Small intestine (tissue), 7 donors: ENCODE data around the gene ZNF432. TPM values are rescaled to one million over a fixed set of nuclear protein-coding genes. Genes with fewer than 3 reads are reported as not detected.
"Not testable (repeated sequence)": the region's sequence is repeated elsewhere in the genome, so short reads cannot be mapped to it uniquely, and the experiment has no call there.

ENCODE experiments used
- DNase-seq, 2 donors: peaks; one replicate each; pipeline versions ENCODE4 v3.0.0 to v3.0.0-alpha.2; 2013
- FAIRE-seq: peaks from 2 replicates; lab custom pipeline; 2012; peaks lifted over from hg19 to GRCh38; lab: Jason Lieb, UNC
- H3K27ac ChIP-seq, 3 donors: one replicate each; pipeline ENCODE4 v1.5.1; 2013; ENCODE audit warnings: low read length in 2 of 3, mild to moderate bottlenecking in 2 of 3, control low read depth in 1 of 3, inconsistent platforms in 1 of 3, low read depth in 1 of 3, moderate library complexity in 1 of 3
- H3K27me3 ChIP-seq, 3 donors: one replicate each; pipeline ENCODE4 v1.6.1; 2013; ENCODE audit warnings: low read length in 3 of 3, inconsistent platforms in 1 of 3; ENCODE audit not compliant: control insufficient read depth in 3 of 3, insufficient read depth in 3 of 3
- H3K36me3 ChIP-seq, 3 donors: one replicate each; pipeline ENCODE4 v1.6.1; 2013; ENCODE audit warnings: low read length in 3 of 3, inconsistent platforms in 1 of 3, low read depth in 1 of 3, mild to moderate bottlenecking in 1 of 3, moderate library complexity in 1 of 3; ENCODE audit not compliant: control insufficient read depth in 3 of 3, insufficient read depth in 2 of 3
- H3K4me1 ChIP-seq, 3 donors: one replicate each; pipeline ENCODE4 v1.6.1; 2013; ENCODE audit warnings: low read length in 2 of 3, inconsistent platforms in 1 of 3, low read depth in 1 of 3, mild to moderate bottlenecking in 1 of 3, moderate library complexity in 1 of 3; ENCODE audit not compliant: control insufficient read depth in 3 of 3, insufficient read depth in 2 of 3
- H3K4me3 ChIP-seq, 3 donors: one replicate each; pipeline ENCODE4 v1.5.1; 2013; ENCODE audit warnings: low read length in 3 of 3, control low read depth in 1 of 3, inconsistent platforms in 1 of 3, low read depth in 1 of 3, mild to moderate bottlenecking in 1 of 3, moderate library complexity in 1 of 3
- H3K9me3 ChIP-seq, 2 donors: one replicate each; pipeline ENCODE4 v1.6.1; 2013; ENCODE audit warnings: low read depth in 1 of 2, low read length in 1 of 2; ENCODE audit not compliant: control insufficient read depth in 2 of 2, insufficient read depth in 1 of 2
- WGBS, 3 donors: extraction: QIAGEN DNeasy Blood & Tissue Kit; methylation state at CpG; one replicate each; pipeline ENCODE4 v1.1.7; 2013; 5-methylcytosine and 5-hydroxymethylcytosine counted together
- polyA plus RNA-seq, 4 donors: library from polyadenylated mRNA; stranded (reverse) in 3 of 4; unstranded in 1 of 4; fragments of 200-250 nt in 3 of 4; fragments of 120-200 nt in 1 of 4; gene quantifications; one replicate each; pipeline versions ENCODE4 v1.2.1 to v1.2.3, GENCODE V29; 2013
- donor health status: healthy with polysubstance abuse.
- donor health status: control.
- donor health status: control.
- donor health status: Bipolar disorder and iron deficiency.
- donor health status: healthy.

ZNF432 gene
- polyA plus RNA-seq, 4 donors: 3.8 to 13.9 (median 6.4) TPM

DNA sequence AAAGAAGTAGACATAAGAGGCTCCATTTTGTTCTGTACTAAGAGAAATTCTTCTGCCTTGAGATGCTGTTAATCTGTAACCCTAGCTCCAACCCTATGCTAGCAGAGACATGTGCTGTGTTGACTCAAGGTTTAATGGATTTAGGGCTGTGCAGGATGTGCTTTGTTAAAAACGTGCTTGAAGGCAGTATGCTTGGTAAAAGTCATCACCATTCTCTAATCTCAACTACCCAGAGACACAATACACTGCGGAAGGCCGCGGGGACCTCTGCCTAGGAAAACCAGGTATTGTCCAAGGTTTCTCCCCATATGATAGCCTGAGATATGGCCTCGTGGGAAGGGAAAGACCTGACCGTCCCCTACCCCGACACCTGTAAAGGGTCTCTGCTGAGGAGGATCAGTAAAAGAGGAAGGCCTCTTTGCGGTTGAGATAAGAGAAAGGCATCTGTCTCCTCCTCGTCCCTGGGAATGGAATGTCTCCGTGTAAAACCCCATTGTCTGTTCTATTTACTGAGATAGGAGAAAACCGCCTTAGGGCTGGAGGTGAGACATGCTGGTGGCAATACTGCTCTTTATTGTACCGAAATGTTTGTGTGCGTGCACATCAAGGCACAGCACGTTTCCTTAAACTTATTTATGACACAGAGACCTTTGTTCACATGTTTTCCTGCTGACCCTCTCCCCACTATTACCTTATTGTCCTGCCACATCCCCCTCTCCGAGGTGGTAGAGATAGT is 22.2 kb downstream of the ZNF432 start:
- Histone ChIP-seq H3K36me3 (peaks cover 25 to 39% (median 29%) of the 10 kb centered on the region in 3 donors), H3K9me3 (peaks cover 5 to 49% of the 10 kb centered on the region in 2 donors)
- DNase-seq, H3K27ac ChIP-seq, H3K27me3 ChIP-seq, FAIRE-seq, H3K4me3 ChIP-seq, H3K4me1 ChIP-seq: not testable (repeated sequence)
- 87 to 88% (median 88%) methylated on average over 15 of the region's 15 CpGs for WGBS, 3 donors

DNA sequence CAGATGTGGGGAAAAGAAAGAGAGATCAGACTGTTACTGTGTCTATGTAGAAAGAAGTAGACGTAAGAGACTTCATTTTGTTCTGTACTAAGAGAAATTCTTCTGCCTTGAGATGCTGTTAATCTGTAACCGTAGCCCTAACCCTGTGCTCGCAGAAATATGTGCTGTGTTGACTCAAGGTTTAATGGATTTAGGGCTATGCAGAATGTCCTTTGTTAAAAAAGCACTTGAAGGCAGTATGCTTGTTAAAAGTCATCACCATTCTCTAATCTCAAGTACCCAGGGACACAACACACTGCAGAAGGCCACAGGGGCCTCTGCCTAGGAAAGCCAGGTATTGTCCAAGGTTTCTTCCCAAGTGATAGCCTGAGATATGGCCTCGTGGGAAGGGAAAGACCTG is 24.2 kb downstream of the ZNF432 start:
- not testable (repeated sequence) for H3K4me3 ChIP-seq, FAIRE-seq, DNase-seq, H3K27me3 ChIP-seq, H3K4me1 ChIP-seq, H3K27ac ChIP-seq
- WGBS, 3 donors: 90 to 94% (median 92%) methylated on average over 4 of the region's 4 CpGs
- Histone ChIP-seq H3K9me3 (peaks cover 7 to 56% of the 10 kb centered on the region in 2 donors), H3K36me3 (peaks cover 26 to 53% (median 36%) of the 10 kb centered on the region in 3 donors)

- Histone ChIP-seq H3K4me3 (no peak overlapping the region), H3K36me3 (peaks cover 38 to 67% (median 46%) of the 10 kb centered on the region in 3 donors), H3K27ac (no peak overlapping the region), H3K27me3 (no peaks in the 10 kb centered on the region), H3K4me1 (peaks cover 0 to under 1% (median 0%) of the 10 kb centered on the region in 3 donors), H3K9me3 (peaks cover 9 to 70% of the 10 kb centered on the region in 2 donors)
- FAIRE-seq: no peak
- 97 to 99% (median 98%) methylated on average over 15 of the region's 15 CpGs for WGBS, 3 donors
- DNase-seq: no peak
Observed at GRCh38 chr19:52022193-52022592, 26.4 kb downstream of the ZNF432 start.

- peaks cover 45 to 79% (median 47%) of the 10 kb centered on the region in 3 donors for H3K36me3 ChIP-seq
- no peak overlapping the region for H3K27ac ChIP-seq
- H3K4me1 ChIP-seq: no peaks in the 10 kb centered on the region
- WGBS, 3 donors: 96 to 98% (median 97%) methylated on average over 4 of the region's 4 CpGs
- FAIRE-seq (no peak), DNase-seq (no peak)
- peaks cover 14 to 73% of the 10 kb centered on the region in 2 donors for H3K9me3 ChIP-seq
- no peaks in the 10 kb centered on the region for H3K27me3 ChIP-seq
- no peak overlapping the region for H3K4me3 ChIP-seq
Observed at GRCh38 chr19:52020506-52020905, 28.1 kb downstream of the ZNF432 start.

DNA sequence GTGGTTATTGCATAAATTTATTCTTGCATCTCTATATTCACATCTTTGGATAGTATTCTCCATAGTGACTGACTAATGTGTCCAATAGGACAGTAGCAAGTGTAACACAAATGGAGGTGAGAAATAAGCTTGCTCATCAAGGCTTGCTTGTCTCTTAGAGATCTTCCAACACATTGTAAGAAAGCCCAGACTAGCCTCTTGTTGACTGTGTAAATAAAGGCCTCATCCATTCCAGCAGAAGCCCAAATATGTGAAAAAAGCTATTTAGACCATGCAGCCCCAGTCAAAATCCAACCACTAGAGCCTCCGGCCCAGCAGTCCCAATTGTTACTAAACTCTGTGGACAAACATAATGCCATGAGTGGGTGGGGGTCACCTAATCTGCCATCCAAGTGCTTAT is 38.0 kb downstream of the ZNF432 start:
- peaks cover 4 to 44% of the 10 kb centered on the region in 2 donors for H3K9me3 ChIP-seq
- no peak for FAIRE-seq

GRCh38 chr19:52007806-52008557 is 40.7 kb downstream of the ZNF432 start, which contains the start of gene ZNF615:
TSS of gene ZNF615 (minus strand) at chr19:52008211. CDS start at chr19:52003711, 4,500 bp downstream.
- H3K9me3 ChIP-seq: peaks cover 4 to 52% of the 10 kb centered on the region in 2 donors
- H3K27me3 ChIP-seq: no peaks in the 10 kb centered on the region
- DNase-seq (peak; percentile 90 to 97), FAIRE-seq (no peak)
- H3K4me1 ChIP-seq: peaks cover 0 to 3% (median 3%) of the 10 kb centered on the region in 3 donors
- H3K27ac ChIP-seq: peak within 1 kb of the TSS; percentile 64 to 95 (median 73)
- peak within 1 kb of the TSS; percentile 78 to 89 (median 87) for H3K4me3 ChIP-seq
- H3K36me3 ChIP-seq: peaks cover 9 to 16% (median 10%) of the 10 kb centered on the region in 3 donors
- 1% methylated on average over 44 of the region's 44 CpGs for WGBS, 3 donors

More for the DNA sequence above, 38.0 kb downstream of the ZNF432 start:
- Histone ChIP-seq H3K27ac (no peak overlapping the region), H3K4me3 (no peak overlapping the region), H3K36me3 (peaks cover 2 to 11% (median 5%) of the 10 kb centered on the region in 3 donors), H3K4me1 (peaks cover 0 to 3% (median 3%) of the 10 kb centered on the region in 3 donors), H3K27me3 (no peaks in the 10 kb centered on the region)
- DNase-seq: no peak
- 88 to 100% (median 90%) methylated on average over 1 of the region's 1 CpG for WGBS, 3 donors

DNA sequence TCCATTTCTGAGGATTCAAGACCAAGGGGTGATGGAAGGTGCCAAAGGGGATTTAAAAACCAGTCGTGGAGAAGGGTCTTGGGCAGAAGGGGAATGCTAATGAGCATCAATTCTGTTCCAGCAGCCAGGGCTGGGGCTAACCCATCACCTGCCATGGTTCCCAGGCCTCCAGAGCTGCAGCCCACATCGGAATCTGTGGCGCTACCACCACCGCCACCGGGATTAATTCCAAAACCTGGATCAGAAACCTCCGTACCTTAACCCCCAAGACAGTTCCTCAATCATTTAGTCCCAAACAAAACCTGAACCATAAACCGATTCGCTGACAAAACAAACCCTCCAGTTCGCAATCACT is 41.2 kb downstream of the ZNF432 start:
- DNase-seq (no peak), FAIRE-seq (no peak)
- H3K4me1 ChIP-seq: peaks cover 0 to 3% (median 3%) of the 10 kb centered on the region in 3 donors
- no peaks in the 10 kb centered on the region for H3K27me3 ChIP-seq
- peak overlapping the region; percentile 64 to 95 (median 73) for H3K27ac ChIP-seq
- H3K36me3 ChIP-seq: peaks cover 6 to 11% (median 7%) of the 10 kb centered on the region in 3 donors
- WGBS, 3 donors: 7 to 17% (median 9%) methylated on average over 9 of the region's 9 CpGs
- H3K4me3 ChIP-seq: peak overlapping the region; percentile 78 to 89 (median 87)
- peaks cover 4 to 47% of the 10 kb centered on the region in 2 donors for H3K9me3 ChIP-seq

- Histone ChIP-seq H3K27me3 (no peaks in the 10 kb centered on the region), H3K4me3 (no peak overlapping the region), H3K9me3 (peaks cover 6 to 61% of the 10 kb centered on the region in 2 donors), H3K27ac (no peak overlapping the region), H3K4me1 (no peaks in the 10 kb centered on the region), H3K36me3 (peaks cover 7 to 28% (median 12%) of the 10 kb centered on the region in 3 donors)
- FAIRE-seq: no peak
- no peak for DNase-seq
- WGBS, 3 donors: 97 to 100% (median 98%) methylated on average over 2 of the region's 2 CpGs
Observed at GRCh38 chr19:51994048-51994644, 54.5 kb downstream of the ZNF432 start.
